Panc1 (cell line): Measurements from ENCODE around the gene GDF7.

ENCODE experiments used
- POLR2AphosphoS5 ChIP-seq: IDR thresholded peaks from 2 replicates; pipeline ENCODE4 v1.6.1; 2012; ENCODE audit warnings: mild to moderate bottlenecking, low read depth, low read length, moderate library complexity
- SIN3A ChIP-seq: IDR thresholded peaks from 2 replicates; pipeline ENCODE4 v1.6.1; 2012; ENCODE audit warnings: low read depth, mild to moderate bottlenecking, low read length, moderate library complexity, borderline replicate concordance; ENCODE audit not compliant: insufficient read depth
- TCF7L2 ChIP-seq: IDR thresholded peaks from 2 replicates; pipeline ENCODE4 v1.6.1; 2011; ENCODE audit warnings: mild to moderate bottlenecking, low read depth, low read length, inconsistent platforms
- TF ChIP-seq, protein P1 (sequence below): fragments of 450-650 bp; IDR thresholded peaks from 2 replicates; pipeline ENCODE4 v1.5.1; 2017; ENCODE audit warnings: mild to moderate bottlenecking
- TF ChIP-seq, protein P2 (sequence below), 2 experiments: IDR thresholded peaks; 2 replicates each; pipeline ENCODE4 v1.6.1; 2011 to 2012; ENCODE audit warnings: low read depth in 2 of 2, control low read depth in 1 of 2, low read length in 1 of 2, mild to moderate bottlenecking in 1 of 2, moderate library complexity in 1 of 2; ENCODE audit not compliant: insufficient read depth in 1 of 2

DNA sequence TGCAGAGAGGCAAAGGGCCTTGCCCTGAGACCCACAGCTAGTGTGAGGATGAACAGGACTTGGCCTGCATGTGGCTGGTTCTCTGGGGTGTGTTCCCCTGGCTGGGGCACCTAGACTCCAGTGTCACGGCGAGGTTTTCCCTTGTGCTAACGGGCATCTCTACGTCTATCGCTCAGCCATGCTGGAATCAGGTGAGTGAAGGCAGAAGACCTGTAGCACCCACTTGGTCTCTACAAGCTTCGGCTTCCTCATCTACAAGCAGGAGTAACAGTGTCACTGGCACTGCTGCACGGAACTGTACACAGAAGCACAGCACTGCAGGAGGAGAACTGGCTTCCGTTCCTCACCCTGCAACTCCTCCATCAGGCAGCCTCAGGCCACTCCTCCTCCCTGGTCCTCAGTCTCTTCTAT is 46.7 kb upstream of the GDF7 start:
- TF ChIP-seq, protein P1, sequence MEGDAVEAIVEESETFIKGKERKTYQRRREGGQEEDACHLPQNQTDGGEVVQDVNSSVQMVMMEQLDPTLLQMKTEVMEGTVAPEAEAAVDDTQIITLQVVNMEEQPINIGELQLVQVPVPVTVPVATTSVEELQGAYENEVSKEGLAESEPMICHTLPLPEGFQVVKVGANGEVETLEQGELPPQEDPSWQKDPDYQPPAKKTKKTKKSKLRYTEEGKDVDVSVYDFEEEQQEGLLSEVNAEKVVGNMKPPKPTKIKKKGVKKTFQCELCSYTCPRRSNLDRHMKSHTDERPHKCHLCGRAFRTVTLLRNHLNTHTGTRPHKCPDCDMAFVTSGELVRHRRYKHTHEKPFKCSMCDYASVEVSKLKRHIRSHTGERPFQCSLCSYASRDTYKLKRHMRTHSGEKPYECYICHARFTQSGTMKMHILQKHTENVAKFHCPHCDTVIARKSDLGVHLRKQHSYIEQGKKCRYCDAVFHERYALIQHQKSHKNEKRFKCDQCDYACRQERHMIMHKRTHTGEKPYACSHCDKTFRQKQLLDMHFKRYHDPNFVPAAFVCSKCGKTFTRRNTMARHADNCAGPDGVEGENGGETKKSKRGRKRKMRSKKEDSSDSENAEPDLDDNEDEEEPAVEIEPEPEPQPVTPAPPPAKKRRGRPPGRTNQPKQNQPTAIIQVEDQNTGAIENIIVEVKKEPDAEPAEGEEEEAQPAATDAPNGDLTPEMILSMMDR: no peak
- TF ChIP-seq POLR2AphosphoS5: no peak
- TF ChIP-seq SIN3A: no peak
- TF ChIP-seq, protein P2, sequence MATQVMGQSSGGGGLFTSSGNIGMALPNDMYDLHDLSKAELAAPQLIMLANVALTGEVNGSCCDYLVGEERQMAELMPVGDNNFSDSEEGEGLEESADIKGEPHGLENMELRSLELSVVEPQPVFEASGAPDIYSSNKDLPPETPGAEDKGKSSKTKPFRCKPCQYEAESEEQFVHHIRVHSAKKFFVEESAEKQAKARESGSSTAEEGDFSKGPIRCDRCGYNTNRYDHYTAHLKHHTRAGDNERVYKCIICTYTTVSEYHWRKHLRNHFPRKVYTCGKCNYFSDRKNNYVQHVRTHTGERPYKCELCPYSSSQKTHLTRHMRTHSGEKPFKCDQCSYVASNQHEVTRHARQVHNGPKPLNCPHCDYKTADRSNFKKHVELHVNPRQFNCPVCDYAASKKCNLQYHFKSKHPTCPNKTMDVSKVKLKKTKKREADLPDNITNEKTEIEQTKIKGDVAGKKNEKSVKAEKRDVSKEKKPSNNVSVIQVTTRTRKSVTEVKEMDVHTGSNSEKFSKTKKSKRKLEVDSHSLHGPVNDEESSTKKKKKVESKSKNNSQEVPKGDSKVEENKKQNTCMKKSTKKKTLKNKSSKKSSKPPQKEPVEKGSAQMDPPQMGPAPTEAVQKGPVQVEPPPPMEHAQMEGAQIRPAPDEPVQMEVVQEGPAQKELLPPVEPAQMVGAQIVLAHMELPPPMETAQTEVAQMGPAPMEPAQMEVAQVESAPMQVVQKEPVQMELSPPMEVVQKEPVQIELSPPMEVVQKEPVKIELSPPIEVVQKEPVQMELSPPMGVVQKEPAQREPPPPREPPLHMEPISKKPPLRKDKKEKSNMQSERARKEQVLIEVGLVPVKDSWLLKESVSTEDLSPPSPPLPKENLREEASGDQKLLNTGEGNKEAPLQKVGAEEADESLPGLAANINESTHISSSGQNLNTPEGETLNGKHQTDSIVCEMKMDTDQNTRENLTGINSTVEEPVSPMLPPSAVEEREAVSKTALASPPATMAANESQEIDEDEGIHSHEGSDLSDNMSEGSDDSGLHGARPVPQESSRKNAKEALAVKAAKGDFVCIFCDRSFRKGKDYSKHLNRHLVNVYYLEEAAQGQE (IDR thresholded peaks at IDR 0.05; ENCODE audit: insufficient read depth in 1 of 2, low read depth in 2 of 2, low read length in 1 of 2): no peak
- TF ChIP-seq TCF7L2: no peak
